ENCODE results near the gene NCEH1. TPM values are rescaled to one million over a fixed set of nuclear protein-coding genes. Genes with fewer than 3 reads are reported as not detected.
"Not testable (repeated sequence)": the region's sequence is repeated elsewhere in the genome, so short reads cannot be mapped to it uniquely, and the experiment has no call there.

NCEH1 gene
- total and polyA plus RNA-seq, 5 donors = 13.0 to 39.4 (median 27.0) TPM

GRCh38 chr3:172676196-172676922 lies 34.5 kb downstream of the NCEH1 start:
- Histone ChIP-seq H3K4me1 (ENCODE audit: control insufficient read depth, insufficient read depth, low read length) (peaks cover 3% of the 10 kb centered on the region), H3K27ac (ENCODE audit: low read length) (peak overlapping the region; percentile 89), H3K27me3 (ENCODE audit: control insufficient read depth, insufficient read depth) (no peaks in the 10 kb centered on the region), H3K4me3 (ENCODE audit: low read length) (no peak overlapping the region), H3K9me3 (ENCODE audit: control insufficient read depth, low read length) (no peaks in the 10 kb centered on the region)
- DNase-seq (no peak), ATAC-seq (peak; percentile 58 to 73)
- 74% methylated on average over 21 of the region's 21 CpGs for WGBS
- intact Hi-C loops (cut with DNase I) = no loop called here

DNA sequence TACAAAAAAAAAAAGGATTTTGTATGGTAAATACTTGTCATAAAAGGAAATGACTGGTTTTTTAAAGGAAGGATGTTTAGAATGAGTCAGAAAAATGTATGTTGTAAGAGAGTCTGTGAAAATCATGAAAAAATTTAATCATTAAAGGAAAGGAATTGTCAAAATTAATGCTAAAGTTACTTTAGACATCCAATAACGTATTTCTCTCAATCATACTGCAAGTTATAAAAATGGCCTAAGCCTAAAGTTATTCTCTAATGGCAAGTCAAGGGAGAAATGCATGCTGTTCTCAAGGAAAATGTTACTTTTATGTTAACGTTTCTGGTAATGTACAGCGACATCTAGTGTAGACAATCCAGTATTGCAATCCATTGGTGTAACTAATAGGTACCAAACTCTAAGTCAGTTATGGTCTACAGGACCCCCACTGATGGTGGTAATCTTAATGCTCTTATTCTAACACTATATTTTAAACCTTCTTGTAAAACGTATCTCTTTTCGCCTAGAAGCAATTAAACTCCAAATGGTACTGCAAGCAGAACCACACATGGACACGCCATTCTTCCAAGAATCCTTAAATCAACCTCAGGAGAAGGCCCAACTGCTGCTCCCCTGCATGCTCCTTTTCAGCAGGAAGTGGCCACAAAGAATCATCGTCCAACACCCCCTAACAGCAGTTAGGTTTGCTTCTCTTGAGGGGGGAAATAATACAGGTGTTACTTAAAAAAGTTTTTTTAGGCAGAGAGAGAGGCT lies 35.2 kb downstream of the NCEH1 start:
- no peak for DNase-seq
- ATAC-seq = no peak
- Histone ChIP-seq H3K9me3 (ENCODE audit: control insufficient read depth, low read length) (no peaks in the 10 kb centered on the region), H3K4me1 (ENCODE audit: control insufficient read depth, insufficient read depth, low read length) (peaks cover 3% of the 10 kb centered on the region), H3K4me3 (ENCODE audit: low read length) (no peak overlapping the region), H3K27me3 (ENCODE audit: control insufficient read depth, insufficient read depth) (no peaks in the 10 kb centered on the region), H3K27ac (ENCODE audit: low read length) (peak overlapping the region; percentile 89)
- intact Hi-C loops (cut with DNase I) = no loop called here
- 53% methylated on average over 7 of the region's 7 CpGs for WGBS

DNA sequence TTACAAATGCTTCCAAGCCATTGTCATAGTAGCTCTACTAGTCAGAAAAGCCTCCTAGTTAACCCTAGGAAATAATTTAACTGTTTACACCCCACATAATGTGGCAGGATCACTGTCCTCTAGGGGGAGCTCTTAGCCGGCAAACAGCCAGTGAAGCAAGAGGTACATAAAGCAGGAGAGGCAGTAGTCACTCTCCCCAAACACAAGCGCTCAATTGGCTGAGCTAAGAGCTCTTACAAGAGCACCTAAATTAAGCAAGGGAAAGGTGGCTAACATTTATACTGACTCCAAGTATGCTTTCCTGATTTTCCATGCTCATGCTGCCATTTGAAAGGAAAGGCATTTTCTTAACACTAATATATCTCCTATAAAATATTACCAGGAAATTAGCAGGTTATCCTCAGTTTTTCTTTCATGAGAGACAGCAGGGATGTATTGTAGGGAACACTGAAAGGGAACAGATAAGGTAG lies 37.6 kb downstream of the NCEH1 start:
- Histone ChIP-seq H3K4me1 (ENCODE audit: control insufficient read depth, insufficient read depth, low read length) (peaks cover 3% of the 10 kb centered on the region), H3K9me3 (ENCODE audit: control insufficient read depth, low read length) (no peaks in the 10 kb centered on the region), H3K27ac (ENCODE audit: low read length) (no peak overlapping the region), H3K27me3 (ENCODE audit: control insufficient read depth, insufficient read depth) (no peaks in the 10 kb centered on the region), H3K4me3 (ENCODE audit: low read length) (no peak overlapping the region)
- WGBS = 49% methylated on average over 2 of the region's 2 CpGs
- intact Hi-C loops (cut with DNase I) = loop anchor here in 2 of 4 donors (5.0 kb wide), 1 partner anchor 39 kb away; the partner anchor contains the start of gene NCEH1 (in 2 of the 2)
- DNase-seq (peak; percentile 55 to 77 (median 73)), ATAC-seq (peak; percentile 54 to 70)

DNA sequence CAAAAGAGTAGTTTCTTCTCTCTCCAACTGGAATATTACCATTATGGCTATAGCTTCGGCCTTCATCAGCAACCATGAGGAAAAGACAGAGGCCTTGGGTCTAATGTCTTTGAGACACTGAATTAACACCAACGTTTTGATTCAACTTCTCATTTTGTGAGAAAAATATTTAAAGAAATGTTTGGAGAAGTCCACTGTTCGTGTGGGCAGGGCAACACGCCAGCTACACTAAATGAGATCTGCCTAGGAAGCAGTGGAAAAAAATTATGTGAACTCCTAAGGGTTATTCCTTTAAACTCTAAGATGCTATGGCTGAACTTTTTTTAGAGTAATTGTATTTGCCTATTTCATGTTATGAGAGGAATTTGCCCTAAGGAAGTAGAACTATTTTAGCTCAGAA lies 41.8 kb downstream of the NCEH1 start:
- intact Hi-C loops (cut with DNase I) = loop anchor here in 1 of 4 donors (5.0 kb wide), 1 partner anchor 177 kb away; no protein-coding TSS in a partner anchor
- no peak for ATAC-seq
- DNase-seq = no peak
- Histone ChIP-seq H3K4me3 (ENCODE audit: low read length) (no peak overlapping the region), H3K4me1 (ENCODE audit: control insufficient read depth, insufficient read depth, low read length) (no peaks in the 10 kb centered on the region), H3K27ac (ENCODE audit: low read length) (no peak overlapping the region), H3K27me3 (ENCODE audit: control insufficient read depth, insufficient read depth) (no peaks in the 10 kb centered on the region), H3K9me3 (ENCODE audit: control insufficient read depth, low read length) (no peaks in the 10 kb centered on the region)
- 78% methylated on average over 4 of the region's 4 CpGs for WGBS

- Histone ChIP-seq H3K9me3 (ENCODE audit: control insufficient read depth, low read length) (no peaks in the 10 kb centered on the region), H3K27me3 (ENCODE audit: control insufficient read depth, insufficient read depth) (no peaks in the 10 kb centered on the region), H3K4me3 (ENCODE audit: low read length) (no peak overlapping the region), H3K4me1 (ENCODE audit: control insufficient read depth, insufficient read depth, low read length) (no peaks in the 10 kb centered on the region), H3K27ac (ENCODE audit: low read length) (no peak overlapping the region)
- WGBS = 65% methylated on average over 16 of the region's 16 CpGs
- intact Hi-C loops (cut with DNase I) = loop anchor here in 1 of 4 donors (5.0 kb wide), 1 partner anchor 175 kb away; no protein-coding TSS in a partner anchor
- DNase-seq (peak in 2 of 3 donors; percentile 52 to 55), ATAC-seq (peak; percentile 91 to 96)
These were observed 43.8 kb downstream of the NCEH1 start for GRCh38 chr3:172666873-172667694.

- no peak overlapping the region for H3K27ac ChIP-seq (ENCODE audit: low read length)
- ATAC-seq (peak; percentile 19 to 29), DNase-seq (no peak)
- no peaks in the 10 kb centered on the region for H3K4me1 ChIP-seq (ENCODE audit: control insufficient read depth, insufficient read depth, low read length)
- H3K27me3 ChIP-seq (ENCODE audit: control insufficient read depth, insufficient read depth) = no peaks in the 10 kb centered on the region
- 74% methylated on average over 10 of the region's 10 CpGs for WGBS
- intact Hi-C loops (cut with DNase I) = loop anchor here in 1 of 4 donors (5.0 kb wide), 1 partner anchor 174 kb away; no protein-coding TSS in a partner anchor
- no peaks in the 10 kb centered on the region for H3K9me3 ChIP-seq (ENCODE audit: control insufficient read depth, low read length)
- no peak overlapping the region for H3K4me3 ChIP-seq (ENCODE audit: low read length)
These were observed 44.5 kb downstream of the NCEH1 start for GRCh38 chr3:172666181-172666872.

DNA sequence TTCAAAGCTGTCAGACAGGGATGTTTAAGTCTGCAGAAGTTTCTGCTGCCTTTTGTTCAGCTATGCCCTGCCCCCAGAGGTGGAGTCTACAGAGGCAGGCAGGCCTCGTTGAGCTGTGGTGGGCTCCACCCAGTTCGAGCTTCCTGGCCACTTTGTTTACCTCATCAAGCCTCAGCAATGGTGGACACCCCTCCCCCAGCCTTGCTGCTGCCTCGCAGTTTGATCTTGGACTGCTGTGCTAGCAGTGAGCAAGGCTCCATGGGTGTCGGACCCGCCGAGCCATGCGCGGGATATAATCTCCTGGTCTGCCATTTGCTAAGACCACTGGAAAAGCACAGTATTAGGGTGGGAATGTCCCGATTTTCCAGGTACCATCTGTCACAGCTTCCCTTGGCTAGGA lies 45.4 kb downstream of the NCEH1 start:
- not testable (repeated sequence) for H3K27me3 ChIP-seq (ENCODE audit: control insufficient read depth, insufficient read depth); H3K27ac ChIP-seq (ENCODE audit: low read length); DNase-seq; H3K4me3 ChIP-seq (ENCODE audit: low read length); H3K4me1 ChIP-seq (ENCODE audit: control insufficient read depth, insufficient read depth, low read length); H3K9me3 ChIP-seq (ENCODE audit: control insufficient read depth, low read length); ATAC-seq
- 86% methylated on average over 9 of the region's 9 CpGs for WGBS
- intact Hi-C loops (cut with DNase I) = loop anchor here in 1 of 4 donors (5.0 kb wide), 1 partner anchor 173 kb away; no protein-coding TSS in a partner anchor

DNA sequence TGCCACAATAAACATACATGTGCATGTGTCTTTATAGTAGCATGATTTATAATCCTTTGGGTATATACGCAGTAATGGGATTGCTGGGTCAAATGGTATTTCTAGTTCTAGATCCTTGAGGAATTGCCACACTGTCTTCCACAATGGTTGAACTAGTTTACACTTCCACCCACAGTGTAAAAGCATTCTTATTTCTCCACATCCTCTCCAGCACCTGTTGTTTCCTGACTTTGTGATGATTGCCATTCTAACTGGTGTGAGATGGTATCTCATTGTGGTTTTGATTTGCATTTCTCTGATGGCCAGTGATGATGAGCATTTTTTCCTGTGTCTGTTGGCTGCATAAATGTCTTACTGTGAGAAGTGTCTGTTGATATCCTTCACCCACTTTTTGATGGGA lies 50.4 kb downstream of the NCEH1 start:
- H3K27ac ChIP-seq (ENCODE audit: low read length); H3K9me3 ChIP-seq (ENCODE audit: control insufficient read depth, low read length); H3K4me1 ChIP-seq (ENCODE audit: control insufficient read depth, insufficient read depth, low read length); DNase-seq; intact Hi-C loops (cut with DNase I); H3K4me3 ChIP-seq (ENCODE audit: low read length); ATAC-seq; H3K27me3 ChIP-seq (ENCODE audit: control insufficient read depth, insufficient read depth): not testable (repeated sequence)
- WGBS = 86% methylated on average over 1 of the region's 1 CpG

GRCh38 chr3:172659246-172660002 lies 51.4 kb downstream of the NCEH1 start:
- Histone ChIP-seq H3K4me1 (ENCODE audit: control insufficient read depth, insufficient read depth, low read length) (peaks cover 2% of the 10 kb centered on the region), H3K27ac (ENCODE audit: low read length) (no peak overlapping the region), H3K4me3 (ENCODE audit: low read length) (no peak overlapping the region), H3K9me3 (ENCODE audit: control insufficient read depth, low read length) (no peaks in the 10 kb centered on the region), H3K27me3 (ENCODE audit: control insufficient read depth, insufficient read depth) (no peaks in the 10 kb centered on the region)
- DNase-seq (no peak), ATAC-seq (peak in 1 of 2 donors; percentile 28)
- intact Hi-C loops (cut with DNase I) = loop anchor here in 1 of 4 donors (10.0 kb wide), 1 partner anchor 175 kb away; no protein-coding TSS in a partner anchor
- 61% methylated on average over 3 of the region's 3 CpGs for WGBS
